Right ventricle myocardium superior (tissue), 1 donor: Measurements from ENCODE around the gene KRT4. TPM values are rescaled to one million over a fixed set of nuclear protein-coding genes. Genes with fewer than 3 reads are reported as not detected.
"Not testable (repeated sequence)": the region's sequence is repeated elsewhere in the genome, so short reads cannot be mapped to it uniquely, and the experiment has no call there.

ENCODE experiments used
- ATAC-seq: fragments of 200-7000 bp; cut with Tn5 transposase; one replicate; pipeline ENCODE4 v1.9.1; 2020; ENCODE audit warnings: mild to moderate bottlenecking; ENCODE audit not compliant: poor library complexity
- DNase-seq: peaks from one replicate; pipeline ENCODE4 v3.0.0-alpha.2; 2020
- intact Hi-C: fragments of 100-400 bp; cut with DNase I; formaldehyde crosslinking; loops from one replicate; pipeline ENCODE4 v1.11.2; 2022
- long read RNA-seq: library from polyadenylated mRNA; unstranded; transcript quantifications from one replicate; pipeline ENCODE4 v2.0.0, GENCODE V29; 2021
- total RNA-seq: library from RNA; stranded (reverse); fragmentation: NEBNext Ultra II Directional; extraction: Animal tissue kit (Norgen Biotek cat#: 25700); gene quantifications from one replicate; pipeline ENCODE4 v1.2.1, GENCODE V29; 2021
- donor health status: DM: no; HTN: yes; CAD: no; lungs with severe emphysema.

The KRT4 gene
- not detected for total RNA-seq
- long read RNA-seq, result 0 reads

GRCh38 chr12:52813885-52814709 is at the start of gene KRT4:
Gene KRT4, minus strand, starts transcription at chr12:52814116. Its CDS starts 58 bp downstream, at chr12:52814058.
- no peak for DNase-seq
- intact Hi-C loops, result no loop called here
- peak; percentile 45 for ATAC-seq

GRCh38 chr12:52862023-52862422 is 48.1 kb upstream of the KRT4 start:
- ATAC-seq, result no peak
- intact Hi-C loops, result loop anchor here (10.0 kb wide), 1 partner anchor 197 kb away; no protein-coding TSS in a partner anchor
- no peak for DNase-seq

DNA sequence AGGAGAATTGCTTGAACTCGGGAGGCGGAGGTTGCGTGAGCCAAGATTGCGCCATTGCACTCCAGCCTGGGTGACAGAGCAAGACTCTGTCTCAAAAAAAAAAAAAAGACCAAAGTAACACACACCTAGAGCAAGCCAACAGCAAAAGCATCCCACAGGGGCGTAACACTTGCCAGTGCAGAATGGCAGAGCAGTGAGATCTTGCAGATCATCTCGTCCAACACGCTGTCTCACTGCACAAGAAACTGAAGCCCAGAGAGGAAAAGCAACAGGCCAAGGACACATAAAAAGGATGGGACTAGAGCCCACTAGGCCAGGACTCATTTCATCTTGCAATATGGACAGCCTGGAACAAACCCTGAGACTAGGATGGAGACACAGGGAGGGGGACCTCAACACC is 47.6 kb upstream of the KRT4 start:
- DNase-seq (no peak), ATAC-seq (no peak)
- intact Hi-C loops, result loop anchor here (10.0 kb wide), 1 partner anchor 197 kb away; no protein-coding TSS in a partner anchor

- no peak for DNase-seq
- intact Hi-C loops, result loop anchor here (10.0 kb wide), 1 partner anchor 195 kb away; no protein-coding TSS in a partner anchor
These were observed 46.3 kb upstream of the KRT4 start for GRCh38 chr12:52860102-52860823.

DNA sequence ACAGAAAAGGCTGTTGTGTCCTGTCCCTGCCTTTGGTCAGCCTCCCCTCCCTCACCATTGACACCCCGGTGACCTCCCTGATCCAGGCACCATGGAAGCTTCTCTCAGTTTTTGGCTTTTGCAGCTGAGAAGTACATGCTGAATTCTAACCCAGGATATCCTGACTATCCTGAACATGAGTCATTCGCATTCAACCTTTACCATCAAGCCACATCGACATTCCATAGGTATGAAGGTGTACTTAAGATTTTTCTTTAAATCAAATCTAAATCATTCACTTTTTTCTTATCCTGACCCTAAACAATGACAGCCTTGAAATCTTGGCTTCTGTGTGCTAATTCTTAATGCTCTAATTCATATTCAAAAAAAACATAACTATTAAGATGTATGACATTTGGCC is 43.6 kb upstream of the KRT4 start:
- ATAC-seq, result no peak
- intact Hi-C loops, result no loop called here
- no peak for DNase-seq

More at GRCh38 chr12:52860102-52860823, 46.3 kb upstream of the KRT4 start:
- peak; percentile 88 for ATAC-seq

DNA sequence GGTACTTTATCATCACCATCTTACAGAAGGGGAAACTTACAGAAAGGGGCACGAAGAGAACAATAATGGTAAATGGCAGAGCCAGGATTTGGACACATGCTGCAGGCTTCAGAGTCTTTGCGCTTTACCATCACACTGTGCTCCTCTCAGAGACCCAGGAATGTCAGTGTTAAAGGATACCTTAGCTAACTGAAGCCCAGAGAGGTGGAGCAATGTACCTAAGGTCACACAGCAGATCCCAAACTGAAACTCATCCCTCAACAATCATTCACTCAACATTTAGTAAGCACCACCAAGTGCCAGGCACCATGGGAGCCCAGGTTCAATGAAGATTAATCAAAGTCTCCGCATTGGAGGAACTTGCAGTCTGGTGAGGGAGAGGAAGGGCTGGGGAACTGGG is 42.9 kb upstream of the KRT4 start:
- ATAC-seq, result no peak
- DNase-seq, result no peak
- intact Hi-C loops, result no loop called here

DNA sequence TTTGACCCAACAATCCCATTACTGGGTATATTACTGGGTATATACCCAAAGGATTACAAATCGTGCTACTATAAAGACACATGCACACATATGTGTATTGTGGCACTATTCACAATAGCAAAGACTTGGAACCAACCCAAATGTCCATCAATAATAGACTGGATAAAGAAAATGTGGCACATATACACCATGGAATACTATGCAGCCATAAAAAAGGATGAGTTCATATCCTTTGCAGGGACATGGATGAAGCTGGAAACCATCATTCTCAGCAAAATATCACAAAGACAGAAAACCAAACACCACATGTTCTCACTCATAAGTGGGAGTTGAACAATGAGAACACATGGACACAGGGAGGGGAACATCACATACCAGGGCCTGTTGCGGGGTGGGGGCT is 42.2 kb upstream of the KRT4 start:
- intact Hi-C loops, DNase-seq, ATAC-seq: not testable (repeated sequence)

DNA sequence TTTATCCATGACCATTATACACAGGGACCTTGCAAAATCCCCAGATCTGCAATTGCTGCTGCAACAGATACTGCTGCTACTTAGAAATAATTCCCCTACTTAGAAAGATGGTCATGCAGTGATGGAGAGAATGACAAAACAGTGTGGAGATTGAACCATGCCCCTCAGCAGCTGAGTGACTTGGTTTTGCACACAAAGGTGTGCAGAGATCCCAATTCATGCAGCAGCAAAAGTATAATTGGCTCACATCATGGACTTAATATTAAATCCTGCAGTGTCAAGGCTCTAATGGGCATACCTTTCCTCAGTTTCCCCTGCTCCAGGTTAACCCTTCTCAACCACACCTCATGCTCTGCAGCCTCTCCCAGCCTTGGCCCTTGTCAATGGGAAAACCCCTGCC is 37.9 kb upstream of the KRT4 start:
- intact Hi-C loops, result no loop called here
- no peak for ATAC-seq

DNA sequence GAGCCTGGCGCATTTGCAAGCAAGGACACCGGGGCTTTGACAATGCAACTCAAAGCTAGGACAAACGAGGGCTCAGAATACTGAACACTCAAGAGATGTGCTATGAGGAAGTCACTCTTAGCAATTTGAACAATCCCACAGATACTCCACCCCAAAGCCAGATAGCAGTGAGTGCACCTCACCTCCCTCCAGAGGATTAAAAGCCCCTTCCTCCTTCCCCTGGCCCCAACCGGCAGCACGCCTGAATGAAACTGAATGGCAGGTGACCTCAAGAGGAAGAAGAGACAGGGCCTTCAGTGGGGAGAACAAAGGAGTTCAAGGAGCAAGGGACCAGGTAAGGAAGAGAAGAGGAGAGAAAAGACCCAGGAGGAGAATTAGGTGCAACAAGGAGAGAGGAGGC is 36.8 kb upstream of the KRT4 start:
- no peak for ATAC-seq
- no peak for DNase-seq
- intact Hi-C loops, result no loop called here

More for the DNA sequence above, 37.9 kb upstream of the KRT4 start:
- DNase-seq, result no peak

GRCh38 chr12:52849511-52849910 is 35.6 kb upstream of the KRT4 start:
- intact Hi-C loops, result no loop called here
- DNase-seq, result no peak
- no peak for ATAC-seq

DNA sequence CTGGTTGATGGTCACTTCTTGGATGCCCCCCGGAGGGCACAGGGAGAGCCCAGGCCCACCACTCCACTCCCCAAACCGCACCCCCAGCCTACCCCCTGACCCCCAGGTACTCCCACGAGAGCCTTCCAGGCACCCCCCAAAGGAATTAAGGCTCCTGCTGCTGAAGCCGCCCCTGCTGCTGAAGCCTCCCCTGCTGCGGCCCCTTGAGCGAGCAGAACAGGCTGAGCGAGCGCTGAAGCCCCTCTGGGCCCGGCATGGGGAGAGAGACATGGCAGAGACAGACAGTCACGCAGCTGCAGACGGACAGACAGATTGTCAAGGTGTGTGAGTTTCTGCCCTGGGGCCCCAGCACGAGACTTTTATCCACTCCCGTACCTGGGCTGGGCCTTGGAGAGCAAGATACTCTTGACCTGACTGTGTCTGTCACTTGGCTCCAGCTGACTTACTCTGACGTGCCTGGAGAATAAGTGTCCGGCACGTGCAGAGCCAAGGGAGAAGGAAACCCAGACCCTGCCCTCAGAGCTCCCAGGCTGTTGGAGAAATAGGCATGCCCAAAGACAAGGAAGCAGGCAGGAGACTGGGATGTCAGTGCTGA is 34.8 kb upstream of the KRT4 start, which contains the start of gene KRT78:
TSS of gene KRT78 (minus strand) at position 334 of the 595 bp plus-strand sequence. CDS start at position 270, 64 bp downstream.
- ATAC-seq (no peak), DNase-seq (no peak)
- intact Hi-C loops, result no loop called here

GRCh38 chr12:52847335-52848102 is 33.6 kb upstream of the KRT4 start:
- DNase-seq (no peak), ATAC-seq (no peak)
- intact Hi-C loops, result no loop called here

DNA sequence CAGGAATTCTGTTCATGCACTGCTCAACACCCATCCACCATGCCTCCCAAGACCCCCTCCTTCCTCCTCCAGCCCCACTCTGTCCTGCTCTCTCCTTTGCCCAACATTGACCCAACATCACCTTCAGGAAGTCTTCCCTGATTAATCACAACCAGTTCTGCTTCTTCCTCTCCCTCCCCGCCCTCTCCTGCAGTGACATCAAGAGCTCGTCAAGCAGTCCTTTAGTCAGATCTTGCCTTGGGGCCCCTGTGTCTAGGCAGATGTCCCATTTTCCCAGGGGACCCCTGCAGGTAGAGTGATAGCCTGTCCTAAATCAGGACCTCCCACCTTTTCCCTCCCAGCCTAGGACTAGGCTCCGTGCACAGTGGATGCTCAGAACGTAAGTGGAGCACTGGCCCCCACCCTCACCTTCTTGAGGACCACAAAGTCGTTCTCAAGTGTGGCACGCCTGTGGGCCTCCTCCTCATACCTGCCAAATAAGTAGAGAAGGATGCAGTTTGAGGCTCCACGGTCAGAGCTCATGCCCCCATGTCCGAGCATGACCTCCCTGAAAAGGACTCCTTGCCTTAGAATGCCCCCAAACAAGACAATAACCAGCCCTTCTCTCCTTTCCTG is 32.5 kb upstream of the KRT4 start:
- DNase-seq (no peak), ATAC-seq (no peak)
- intact Hi-C loops, result no loop called here

GRCh38 chr12:52845946-52846345 is 32.0 kb upstream of the KRT4 start:
- no peak for ATAC-seq
- no peak for DNase-seq
- intact Hi-C loops, result no loop called here

DNA sequence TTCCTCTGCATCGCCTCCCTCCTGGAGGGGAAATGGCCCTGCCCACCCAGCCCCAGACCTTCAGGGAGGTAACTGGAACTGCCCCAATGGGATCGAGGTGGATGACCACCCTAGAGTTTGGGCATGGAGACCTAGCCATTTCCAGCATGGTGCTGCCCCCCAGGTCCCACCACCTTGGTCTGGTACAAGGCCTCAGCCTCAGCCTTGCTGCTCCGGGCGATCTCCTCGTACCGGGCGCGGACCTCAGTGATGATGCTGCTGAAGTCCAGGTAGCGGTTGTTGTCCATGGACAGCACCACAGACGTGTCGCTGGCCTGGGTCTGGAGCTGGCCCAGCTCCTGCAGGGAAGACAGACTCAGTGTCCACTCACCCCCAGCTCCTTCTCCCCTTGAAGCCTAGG is 30.5 kb upstream of the KRT4 start:
- intact Hi-C loops, result no loop called here
- no peak for ATAC-seq

GRCh38 chr12:52839436-52840105 is 25.7 kb upstream of the KRT4 start:
- intact Hi-C loops, result no loop called here
- no peak for DNase-seq
- ATAC-seq, result no peak

More for the DNA sequence above, 30.5 kb upstream of the KRT4 start:
- DNase-seq, result no peak

DNA sequence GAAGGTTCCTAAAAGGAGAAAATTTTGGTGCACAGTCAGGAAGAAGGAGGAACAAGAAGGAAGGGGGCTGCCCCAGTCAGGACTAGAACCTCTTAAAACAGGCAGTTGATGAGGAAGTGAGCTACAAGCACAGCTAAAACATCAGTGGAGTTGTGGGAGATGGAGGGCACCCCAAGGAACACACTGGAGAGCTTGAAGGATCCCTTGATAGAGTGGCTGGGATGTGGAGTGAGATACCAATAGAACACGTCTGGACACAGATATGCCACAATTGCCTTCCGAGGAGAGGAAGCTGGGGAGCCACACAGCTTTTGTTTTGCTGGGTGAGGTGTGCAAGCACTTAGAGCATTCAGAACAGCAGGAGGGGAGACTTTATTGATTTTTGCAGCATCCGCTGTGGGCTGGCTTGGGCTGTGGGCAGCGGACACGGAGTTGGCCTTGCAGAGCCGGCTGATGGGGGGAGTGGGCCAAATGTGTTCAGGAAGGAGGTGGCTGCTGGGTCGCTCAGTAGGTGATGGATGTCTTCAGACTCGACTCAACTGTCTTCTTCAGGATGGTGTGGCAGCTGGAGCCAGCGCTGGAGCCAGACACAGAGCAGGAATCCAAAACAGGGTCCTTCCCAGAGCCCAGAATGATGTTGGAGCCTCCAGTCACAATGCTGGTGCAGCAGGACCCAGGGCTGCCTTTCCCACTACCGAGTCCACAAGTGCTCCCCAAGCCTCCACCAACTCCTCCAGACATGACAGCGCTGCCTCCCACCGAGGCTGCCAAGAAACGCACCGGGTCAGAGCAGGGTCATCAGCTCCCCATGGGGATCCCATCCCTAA is 24.9 kb upstream of the KRT4 start:
- no peak for ATAC-seq
- DNase-seq, result no peak
- intact Hi-C loops, result no loop called here
